Measurements from ENCODE around the gene NT5DC4.
A peak's percentile ranks its signal among the peaks of the same experiment; 100 is the strongest.

NT5DC4 gene

DNA sequence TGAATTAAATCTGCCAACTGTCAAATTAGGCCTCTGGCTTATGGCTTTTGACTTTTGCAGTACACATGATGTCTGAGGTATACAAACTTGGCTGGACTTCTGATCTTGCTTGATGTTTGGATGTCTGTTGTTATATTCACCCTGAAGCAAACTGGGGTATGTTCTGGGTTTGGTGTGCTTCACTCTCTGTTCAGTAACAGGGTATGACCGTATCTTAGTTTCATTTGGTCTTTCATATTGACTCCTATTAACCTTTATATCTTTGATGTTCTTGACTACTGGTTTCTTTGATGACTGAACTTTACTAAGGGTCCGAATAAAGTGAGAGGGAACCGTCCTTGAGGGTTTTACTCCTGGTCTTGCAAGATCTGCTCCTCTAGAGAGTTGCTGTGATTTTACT is 35.4 kb downstream of the NT5DC4 start:
- no peak for DNase-seq

DNA sequence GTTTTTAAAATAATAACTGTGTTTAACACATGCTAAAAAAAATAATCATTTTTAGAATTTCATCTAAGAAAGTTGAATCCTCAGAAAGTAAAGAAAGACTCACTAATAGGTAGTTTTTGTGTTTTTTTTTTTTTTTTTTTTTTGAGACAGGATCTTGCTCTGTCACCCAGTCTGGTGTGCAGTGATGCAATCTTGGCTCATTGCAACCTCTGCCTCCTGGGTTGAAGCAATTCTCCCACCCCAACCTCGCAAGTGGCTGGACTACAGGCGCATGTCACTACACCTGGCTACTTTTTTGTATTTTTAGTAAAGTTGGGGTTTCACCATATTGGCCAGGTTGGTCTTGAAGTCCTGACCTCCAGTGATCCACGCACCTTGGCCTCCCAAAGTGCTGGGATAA is 36.4 kb downstream of the NT5DC4 start:
- no peak for DNase-seq

DNA sequence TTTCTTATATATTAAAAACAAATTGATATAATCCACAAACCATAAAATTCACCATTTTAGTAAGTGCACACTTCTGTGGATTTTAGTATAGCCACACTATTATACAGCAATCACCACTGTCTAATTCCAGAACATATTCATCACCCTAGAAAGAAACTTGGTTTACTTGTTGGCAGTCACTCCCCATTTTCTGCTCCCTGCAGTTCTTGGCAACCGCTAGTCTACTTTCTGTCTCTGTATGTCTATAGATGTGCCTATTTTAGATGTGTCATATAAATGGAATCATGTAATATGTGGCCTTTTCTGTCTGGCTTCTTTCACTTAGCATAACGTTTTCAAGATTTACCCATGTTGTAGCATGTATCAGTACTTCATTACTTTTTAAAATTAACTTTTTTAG is 37.9 kb downstream of the NT5DC4 start:
- no peak for DNase-seq

DNA sequence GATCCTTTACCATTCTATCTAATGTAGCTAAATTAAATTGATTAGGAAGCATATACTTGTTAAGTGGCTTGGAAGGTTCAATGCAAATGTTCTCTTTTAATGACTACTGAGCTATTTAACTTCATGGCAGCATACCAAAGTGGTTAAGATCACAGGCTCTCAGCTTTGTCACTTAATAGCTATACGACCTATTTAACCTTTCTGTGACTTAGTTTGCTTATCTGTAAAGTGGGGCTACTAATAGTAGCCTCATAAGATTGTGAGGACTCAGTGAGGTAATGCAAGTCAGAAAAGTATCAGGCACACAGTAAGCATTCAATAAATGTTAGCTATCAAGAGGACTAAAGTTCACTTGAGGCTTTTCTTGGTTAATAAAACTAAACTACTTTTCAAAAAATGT is 39.3 kb downstream of the NT5DC4 start:
- DNase-seq, result no peak

DNA sequence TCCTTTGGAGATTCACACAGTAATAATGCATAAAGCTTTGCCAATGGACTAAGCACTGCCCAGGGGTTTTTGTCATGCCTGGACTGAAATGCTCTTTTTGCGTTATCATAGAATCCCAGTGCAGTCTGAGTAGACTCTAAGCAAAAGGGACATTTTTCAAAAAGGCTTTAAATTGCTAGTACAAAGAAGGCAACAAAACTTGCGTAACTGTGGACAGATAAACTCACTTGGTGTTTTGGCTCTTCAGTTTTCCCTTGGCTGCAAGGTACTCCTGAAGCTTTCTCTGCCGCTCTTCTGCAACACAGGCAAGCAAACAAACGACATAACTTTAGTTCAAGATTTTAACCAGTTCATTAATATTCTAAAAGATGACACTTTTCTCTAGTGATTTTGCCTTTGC is 41.5 kb downstream of the NT5DC4 start:
- DNase-seq, result no peak

DNA sequence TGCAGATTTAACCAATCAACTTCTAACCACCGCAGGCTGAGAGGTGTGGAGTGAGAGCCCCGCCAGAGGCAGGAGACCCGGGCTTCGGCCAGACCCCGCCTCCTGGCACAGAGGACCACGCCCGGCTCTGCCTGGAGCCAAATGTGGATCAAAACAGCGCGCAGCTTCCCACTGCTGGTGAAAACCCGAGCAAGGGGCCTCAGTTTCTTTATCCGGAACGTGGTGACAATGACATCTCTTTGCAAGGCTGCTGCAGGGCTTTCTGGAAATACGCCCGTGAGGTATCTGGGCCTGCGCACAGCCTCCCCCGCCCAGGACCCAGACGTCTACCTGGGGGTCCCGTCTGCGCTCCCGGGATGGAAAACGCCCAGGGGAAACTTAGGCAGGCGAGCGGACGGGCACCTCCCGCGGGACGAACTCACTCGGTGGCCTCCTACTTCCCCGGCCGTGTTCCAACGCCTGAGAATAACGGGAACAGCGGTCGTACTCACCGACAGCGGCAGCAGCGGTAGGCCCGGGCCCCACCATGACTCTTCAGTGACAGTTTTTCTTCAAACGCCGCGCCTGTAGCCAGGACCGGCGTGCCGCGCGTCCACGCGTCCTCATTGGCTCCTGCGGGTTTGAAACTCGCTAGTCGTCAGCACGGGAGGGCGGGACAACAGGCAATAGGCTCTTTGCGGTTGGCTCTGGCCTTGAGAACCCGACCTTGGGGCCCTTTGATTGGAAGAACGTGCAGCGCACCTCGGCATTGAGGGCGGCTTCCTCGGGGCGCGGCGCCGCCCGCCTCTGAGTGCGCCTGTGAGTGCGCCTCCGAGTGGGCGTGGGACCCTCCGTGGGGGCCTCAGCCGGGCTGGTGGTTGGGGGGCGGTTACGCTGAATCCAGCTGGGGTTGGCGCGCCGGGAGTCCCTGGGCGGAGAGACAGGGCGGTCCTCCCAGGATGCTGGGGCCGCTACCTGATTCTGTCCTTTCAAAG is 43.5 kb downstream of the NT5DC4 start, which contains the start of gene CKAP2L:
Gene CKAP2L, minus strand, starts transcription at position 539 of the 974 bp plus-strand sequence. Its CDS starts 11 bp downstream, at position 528.
- DNase-seq, result peak; percentile 80

DNA sequence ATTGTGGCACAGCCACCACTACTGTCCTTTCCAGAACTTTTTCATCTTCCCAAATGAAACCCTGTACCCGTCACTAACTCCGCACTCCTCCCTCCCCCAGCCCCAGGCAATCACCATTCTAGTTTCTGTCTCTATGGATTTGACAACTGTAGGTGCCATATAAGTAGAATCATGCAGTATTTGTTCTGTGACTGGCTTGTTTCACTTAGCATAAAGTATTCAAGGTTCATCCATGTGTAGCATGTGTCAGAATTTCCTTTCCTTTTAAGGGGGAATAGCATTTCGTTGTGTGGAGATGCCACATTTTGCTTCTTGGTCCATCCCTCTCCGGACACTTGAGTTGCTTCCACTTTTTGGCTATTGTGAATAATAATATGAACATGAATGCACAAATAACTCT is 44.4 kb downstream of the NT5DC4 start:
- DNase-seq, result no peak

DNA sequence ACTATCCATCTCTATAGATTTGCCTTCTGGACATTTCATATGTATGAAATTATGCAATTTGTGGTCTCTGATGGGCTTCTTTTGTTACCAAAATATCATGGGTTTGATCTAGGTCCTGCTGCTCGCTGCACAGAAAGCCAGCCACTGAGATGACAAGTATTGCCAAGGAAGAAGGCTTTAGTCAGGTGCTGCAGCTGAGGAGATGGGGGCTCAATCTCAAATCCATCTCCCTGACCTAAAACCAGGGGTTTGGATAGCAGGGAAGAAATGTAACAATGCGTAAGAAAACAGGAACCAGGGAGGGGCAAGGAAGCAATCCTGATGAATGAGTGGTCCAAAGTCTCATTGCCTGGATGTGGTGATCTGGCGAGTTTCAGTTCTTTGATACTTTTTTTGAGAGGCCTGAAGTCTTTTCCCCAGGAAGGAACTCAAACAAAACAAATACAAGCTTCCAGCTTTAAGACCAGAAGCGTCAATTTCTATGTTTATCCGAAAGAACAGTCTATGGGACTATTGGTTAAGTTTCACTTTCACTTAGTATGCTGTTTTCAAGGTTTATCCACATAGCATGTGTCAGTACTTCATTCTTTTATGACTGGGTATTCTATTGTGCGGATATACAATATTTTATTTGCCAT is 47.0 kb downstream of the NT5DC4 start:
- DNase-seq, result no peak

DNA sequence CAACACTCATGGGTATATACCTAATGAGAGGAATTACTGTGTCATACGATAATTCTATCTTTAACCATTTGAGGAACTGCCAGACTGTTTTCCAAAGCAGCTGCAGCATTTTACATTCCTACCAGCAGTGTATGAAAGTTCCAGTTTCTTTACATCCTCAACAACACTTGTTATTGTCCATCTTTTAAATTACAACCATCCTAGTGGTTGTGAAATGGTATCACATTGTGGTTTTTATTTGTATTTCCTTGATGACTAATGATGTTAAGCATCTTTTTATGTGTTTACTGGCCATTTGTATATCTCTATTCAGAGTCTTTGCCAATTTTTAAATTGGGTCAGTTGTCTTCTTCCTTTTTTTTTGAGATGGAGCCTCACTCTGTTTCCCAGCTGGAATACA is 47.6 kb downstream of the NT5DC4 start:
- DNase-seq, result no peak

DNA sequence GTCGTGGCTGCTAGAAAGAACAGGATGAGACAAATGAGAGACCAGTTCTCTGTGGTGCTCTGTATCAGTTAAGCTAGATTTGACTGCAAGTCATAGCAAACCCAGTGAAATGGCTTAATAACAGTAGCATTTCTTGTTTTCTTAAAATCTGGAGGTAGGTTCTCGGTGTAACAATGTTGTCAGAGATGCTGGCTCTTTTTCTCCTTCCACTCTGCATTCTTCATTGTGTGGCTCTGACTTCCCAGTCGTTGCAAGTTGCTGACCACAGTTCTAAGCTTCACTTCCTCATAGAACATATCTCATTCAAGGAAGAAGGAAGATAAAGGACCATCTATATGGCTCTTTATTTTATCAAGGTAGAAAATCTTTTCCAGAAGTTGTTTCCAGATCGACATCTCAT is 51.5 kb downstream of the NT5DC4 start:
- DNase-seq, result no peak

DNA sequence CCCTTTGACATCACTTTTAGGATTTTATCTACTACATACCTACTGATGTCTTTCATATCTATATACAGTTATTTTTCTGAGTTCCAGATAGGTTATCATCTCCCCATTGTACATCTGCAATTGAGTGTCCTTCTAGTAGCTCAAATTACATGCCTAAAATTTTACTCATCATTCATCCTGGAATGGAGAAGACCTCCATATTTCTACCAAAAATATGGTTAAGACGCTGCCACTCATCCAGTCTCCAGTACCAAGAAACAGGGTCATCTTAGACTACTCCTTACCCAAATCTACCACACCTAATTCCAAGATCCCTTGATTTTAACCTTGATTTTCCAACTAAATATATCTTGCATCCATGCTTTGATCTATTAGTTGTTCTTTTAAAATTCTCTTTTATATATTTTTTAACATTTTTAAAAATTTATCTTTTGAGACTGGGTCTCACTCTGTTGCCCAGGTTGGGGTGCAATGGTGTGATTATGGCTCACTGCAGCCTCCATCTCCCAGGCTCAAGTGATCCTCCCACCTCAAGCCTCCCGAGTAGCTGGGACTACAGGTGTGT is 52.2 kb downstream of the NT5DC4 start:
- DNase-seq, result no peak

DNA sequence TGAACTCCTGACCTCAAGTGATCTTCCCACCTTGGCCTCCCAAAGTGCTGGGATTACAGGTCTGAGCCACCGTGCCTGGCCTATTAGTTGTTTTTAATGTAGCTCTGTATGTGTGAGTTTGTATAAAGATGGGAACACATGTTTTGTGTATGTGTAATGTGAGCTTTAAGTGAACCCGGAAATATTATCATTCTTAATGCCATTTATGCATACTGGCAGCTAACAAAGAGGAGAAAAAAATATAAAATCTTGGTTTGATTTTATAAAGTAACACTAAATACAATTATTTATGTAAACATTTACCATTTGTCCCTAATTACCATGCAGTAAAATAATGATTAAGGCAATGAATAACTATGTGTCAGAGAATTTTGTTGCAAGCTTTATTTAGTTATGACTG is 52.7 kb downstream of the NT5DC4 start:
- no peak for DNase-seq

DNA sequence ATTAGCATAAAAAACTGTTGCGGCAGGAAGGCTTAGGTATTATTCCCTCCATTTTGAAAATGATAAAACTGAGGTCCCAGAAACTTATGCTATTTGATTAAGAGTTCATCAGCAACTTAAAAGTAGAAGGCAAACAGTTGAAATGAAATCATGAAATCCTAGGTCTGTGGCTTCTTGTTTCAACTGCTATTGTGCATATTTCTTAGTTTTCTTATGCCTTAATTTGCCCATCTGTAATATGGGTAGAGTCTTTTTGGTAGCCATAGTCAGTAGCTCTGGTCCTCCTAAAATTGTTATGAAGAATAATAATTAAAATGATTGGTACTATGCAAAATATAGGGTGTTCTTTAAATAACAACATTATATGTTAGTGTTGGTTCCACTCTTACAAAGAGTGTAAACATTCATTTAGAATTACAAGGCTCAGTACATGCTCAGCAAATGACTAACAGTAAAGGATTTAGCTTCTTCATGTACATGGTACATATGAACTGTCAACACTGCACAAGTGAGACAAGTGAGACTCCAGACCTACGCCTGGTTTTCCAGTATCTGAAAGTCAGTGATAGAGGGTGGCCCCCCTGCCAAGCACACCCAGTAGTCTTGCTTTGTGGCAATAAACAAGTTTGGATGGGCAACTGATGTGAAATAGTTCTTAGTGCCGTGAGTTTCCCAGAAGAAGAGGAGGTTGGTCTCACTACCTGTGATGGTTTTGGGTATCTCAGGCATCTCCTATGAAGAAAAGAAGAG is 53.9 kb downstream of the NT5DC4 start:
- no peak for DNase-seq

DNA sequence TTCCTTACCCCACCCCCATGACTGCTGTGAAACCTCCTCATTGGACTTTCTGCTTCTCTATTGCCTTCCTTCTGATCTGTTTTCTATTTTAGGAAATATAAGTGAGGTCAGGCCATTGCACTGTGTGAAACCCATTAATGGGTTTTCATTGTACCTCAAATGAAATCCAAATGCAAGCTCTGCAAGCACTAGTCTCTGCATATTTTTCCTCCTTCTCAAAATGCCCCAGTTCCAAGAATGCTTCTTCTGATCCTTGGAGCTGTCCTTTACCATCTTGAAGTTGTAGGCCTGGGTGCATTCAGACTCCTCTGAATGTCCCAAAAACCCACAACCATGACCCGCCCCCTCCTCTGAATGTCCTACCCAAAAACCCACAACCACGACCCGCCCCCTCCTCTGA is 55.3 kb downstream of the NT5DC4 start:
- no peak for DNase-seq

DNA sequence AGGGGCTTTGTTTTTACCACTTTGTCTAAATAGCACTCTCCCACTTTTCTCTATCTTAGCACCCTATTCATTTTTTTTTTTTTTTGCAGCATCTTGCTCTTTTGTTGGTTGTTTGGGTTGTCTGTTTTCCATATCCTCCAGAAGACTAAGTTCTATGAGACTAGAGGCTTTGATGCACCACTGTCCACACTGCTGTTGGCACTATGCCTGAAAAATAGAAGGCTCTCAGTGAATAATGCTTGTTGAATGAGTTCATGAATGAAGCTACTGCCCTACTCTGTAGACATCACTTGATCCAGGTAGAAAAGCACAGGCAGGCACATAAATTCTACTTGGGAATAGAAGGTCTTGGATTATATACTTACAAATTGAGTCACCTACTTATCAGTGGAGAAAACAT is 56.2 kb downstream of the NT5DC4 start:
- DNase-seq, result no peak

DNA sequence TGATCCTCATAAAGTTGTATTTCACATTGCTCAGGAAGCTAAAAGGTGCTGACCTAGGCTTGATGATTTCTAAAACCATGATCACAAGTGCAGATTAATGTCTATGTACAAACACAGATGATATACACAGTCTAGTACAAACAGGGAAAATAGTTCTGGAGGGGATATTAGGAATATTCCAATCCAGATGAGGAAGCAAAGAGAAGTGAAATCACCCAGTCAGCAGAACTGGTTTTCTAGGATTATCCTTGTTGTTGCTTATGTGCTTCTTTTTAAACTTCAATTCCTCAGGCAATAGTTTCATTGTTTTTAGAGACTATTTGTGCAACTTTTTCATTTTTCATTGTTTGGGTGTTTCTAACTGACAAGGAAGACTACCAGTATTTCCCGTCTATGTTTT is 58.8 kb downstream of the NT5DC4 start:
- DNase-seq, result no peak

DNA sequence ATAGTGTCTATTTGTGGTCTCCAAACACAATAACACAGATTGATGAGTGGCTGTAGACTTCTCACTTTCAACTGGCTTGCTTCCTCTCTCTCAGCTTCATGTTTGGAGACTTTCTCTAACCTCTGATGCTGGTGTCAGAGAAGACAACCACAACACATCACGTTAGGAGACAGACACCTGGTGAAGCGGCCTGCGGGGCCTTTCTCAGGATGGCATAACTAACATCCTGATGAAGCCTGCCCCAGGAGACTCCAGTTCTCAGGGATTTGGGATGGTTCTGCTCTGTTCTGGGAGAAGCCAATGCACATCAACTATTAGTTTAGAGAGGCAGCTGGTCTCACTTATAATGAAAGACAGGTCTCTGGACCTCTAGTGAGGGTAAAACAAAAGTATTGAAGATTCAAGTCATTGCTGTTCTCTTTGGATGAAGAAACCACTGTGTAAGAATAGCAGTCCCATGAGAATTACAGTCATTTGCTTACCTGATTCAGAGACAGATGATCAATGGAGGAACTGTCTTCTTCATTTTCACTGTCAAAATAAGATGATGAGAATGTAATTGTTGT is 61.5 kb downstream of the NT5DC4 start:
- DNase-seq, result no peak

DNA sequence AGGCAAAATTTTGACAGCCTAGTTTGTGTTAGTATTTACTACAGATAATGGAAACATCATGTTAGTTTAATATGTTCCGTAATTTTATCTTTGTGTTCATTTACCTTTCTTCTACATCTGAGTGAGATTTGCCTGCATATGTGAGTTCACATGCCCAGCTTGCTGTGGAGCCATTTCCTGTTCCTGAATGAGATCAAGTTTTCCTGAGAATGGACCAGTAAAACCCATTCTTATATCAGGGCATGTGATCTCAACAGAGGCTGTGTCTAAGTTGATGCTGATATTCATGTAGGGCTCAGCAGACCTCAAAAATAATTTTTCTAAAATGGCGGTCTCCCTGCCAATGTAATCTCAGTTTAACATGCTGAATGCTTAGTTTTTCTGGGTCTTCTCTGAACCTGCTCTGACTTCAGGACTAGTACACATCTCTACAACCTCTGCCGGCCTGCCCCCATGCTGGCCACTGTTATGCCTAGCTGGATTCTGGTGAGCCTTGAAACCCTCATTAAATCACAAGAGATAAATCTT is 62.4 kb downstream of the NT5DC4 start:
- no peak for DNase-seq

DNA sequence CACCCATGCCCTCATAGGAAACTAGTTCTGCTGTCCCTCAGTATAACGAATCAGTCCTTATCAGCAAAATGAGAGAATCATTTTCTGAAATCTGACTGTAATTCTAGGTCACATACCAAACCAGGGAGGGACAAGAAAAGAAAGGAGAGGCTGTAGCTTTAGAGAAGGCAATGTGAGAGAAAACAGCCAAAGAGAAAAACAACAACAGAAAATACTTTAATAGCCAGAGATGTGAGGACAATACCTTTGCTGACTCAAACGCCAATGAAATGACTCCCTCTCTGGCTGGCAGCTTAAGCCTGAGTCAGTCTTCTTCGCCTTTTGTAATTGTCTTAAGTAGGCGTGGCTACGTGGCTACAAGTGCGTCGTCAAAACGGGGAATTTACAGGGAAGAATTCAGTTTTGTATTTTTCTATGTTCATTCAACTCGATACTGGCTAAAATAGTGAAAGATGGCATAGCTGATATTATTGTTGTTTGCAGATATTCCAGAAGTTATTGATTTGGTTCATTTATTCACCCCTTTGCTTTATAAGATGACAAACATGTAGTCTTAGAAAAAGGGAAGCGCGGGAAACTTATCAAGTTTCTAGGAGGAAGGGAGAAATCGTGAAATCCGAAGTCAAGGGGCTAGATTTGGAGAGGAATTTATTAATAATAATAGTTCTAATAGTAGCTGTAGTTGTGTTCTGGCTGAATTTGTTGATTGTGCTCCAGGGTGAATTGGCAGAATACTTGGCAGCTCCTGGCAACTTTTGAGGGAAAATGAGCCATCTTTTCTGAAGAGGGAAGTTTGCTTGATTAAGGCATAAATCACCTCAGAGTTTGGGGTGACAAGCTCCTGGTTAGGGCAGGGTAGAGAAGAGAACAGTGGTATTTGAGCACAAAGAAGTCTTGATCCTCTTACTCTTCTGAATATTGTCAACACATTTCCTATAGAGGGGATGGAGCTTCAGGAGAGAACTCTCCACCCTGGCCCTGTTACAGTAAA is 63.7 kb downstream of the NT5DC4 start, which contains the start of gene IL1A:
Gene IL1A, minus strand, starts transcription at position 295 of the 991 bp plus-strand sequence. CDS start 723 bp downstream, outside the sequence.
- no peak for DNase-seq

DNA sequence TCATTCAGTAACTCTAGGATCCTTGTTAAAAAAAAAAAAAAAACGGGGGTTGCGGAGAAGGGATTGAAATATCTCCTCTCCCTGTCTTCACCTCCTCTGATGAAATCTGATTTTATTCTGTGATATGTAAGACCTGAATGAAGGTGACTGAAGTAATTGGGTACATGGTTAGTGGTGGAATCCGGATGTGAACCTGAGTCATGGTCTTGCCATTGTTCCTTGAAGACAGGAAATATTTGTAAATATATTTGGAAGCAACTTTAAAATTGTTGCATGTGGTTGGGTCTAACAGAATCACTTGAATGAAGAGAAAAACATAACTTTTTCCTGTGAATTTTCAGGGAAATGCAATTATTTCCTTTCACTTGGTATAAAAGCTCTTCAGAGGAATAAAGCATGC is 66.5 kb downstream of the NT5DC4 start:
- DNase-seq, result no peak

DNA sequence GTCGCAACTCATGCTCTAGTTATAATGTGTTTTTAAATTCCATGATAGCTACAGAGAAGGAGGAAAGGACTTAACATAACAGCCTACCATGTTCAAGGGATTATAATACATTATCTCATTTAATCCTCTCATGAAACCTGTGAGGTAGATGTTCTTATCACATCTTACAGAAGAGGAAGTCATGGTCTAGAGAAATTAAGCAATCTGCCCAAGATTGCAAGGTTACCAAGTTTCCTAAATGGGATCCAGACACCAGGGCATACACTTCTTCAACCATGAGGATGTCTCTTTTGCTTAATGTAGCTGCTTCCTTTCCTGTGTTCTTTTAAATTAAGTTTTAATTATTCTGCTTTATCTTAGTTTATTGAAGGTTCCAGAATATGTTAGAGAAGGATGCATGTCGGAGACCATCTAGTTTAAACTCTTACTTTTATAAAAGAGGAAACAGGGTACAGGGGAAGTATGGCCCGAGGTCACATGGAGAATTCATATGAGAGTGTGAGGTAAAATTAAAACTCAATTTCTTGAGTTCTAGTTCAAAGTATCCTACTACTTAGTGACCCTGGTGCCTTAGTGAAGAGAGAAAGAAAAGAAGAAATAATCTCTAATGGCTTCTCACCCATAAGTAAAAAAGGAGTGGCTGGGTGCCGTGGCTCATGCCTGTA is 67.0 kb downstream of the NT5DC4 start:
- DNase-seq, result no peak
